GM12878 (cell line): ENCODE data around the gene AMBP.

Experiments
- CHD2 ChIP-seq: IDR thresholded peaks from 2 replicates; pipeline ENCODE4 v1.6.1; 2011; ENCODE audit warnings: low read depth, low read length, improper control_type of control experiment, borderline replicate concordance
- CHD4 ChIP-seq: fragments of 200-600 bp; sonication (generic); IDR thresholded peaks from 2 replicates; pipeline ENCODE4 v1.6.1; 2016; ENCODE audit warnings: mild to moderate bottlenecking
- CTCF ChIP-seq, 3 experiments: IDR thresholded peaks in 2 of 3; conservative IDR thresholded peaks in 1 of 3; 2 replicates each; pipeline ENCODE4 v1.5.1; 2011; ENCODE audit warnings: low read depth in 3 of 3, low read length in 3 of 3, mild to moderate bottlenecking in 3 of 3, control low read depth in 2 of 3, moderate library complexity in 2 of 3, inconsistent platforms in 1 of 3, mixed read lengths in 1 of 3; ENCODE audit not compliant: control insufficient read depth in 2 of 3, insufficient read depth in 1 of 3; ENCODE audit errors: extremely low read depth in 1 of 3
- EZH2 ChIP-seq: IDR thresholded peaks from 2 replicates; pipeline ENCODE4 v1.6.1; 2012; ENCODE audit warnings: low read depth, mild to moderate bottlenecking, control low read depth, inconsistent platforms, low read length, borderline replicate concordance; ENCODE audit not compliant: control insufficient read depth
- MXI1 ChIP-seq: fragments of 150-350 bp; IDR thresholded peaks from 2 replicates; pipeline ENCODE4 v1.6.1; 2011; ENCODE audit warnings: low read depth, mild to moderate bottlenecking, inconsistent platforms, low read length, improper control_type of control experiment
- NFYB ChIP-seq: IDR thresholded peaks from 2 replicates; pipeline ENCODE4 v1.6.1; 2011; ENCODE audit warnings: low read depth, mild to moderate bottlenecking, low read length, improper control_type of control experiment, moderate library complexity; ENCODE audit not compliant: insufficient read depth
- PKNOX1 ChIP-seq: fragments of 450-650 bp; IDR thresholded peaks from 2 replicates; pipeline ENCODE4 v1.6.1; 2016; ENCODE audit warnings: mild to moderate bottlenecking
- RAD21 ChIP-seq: IDR thresholded peaks from 2 replicates; pipeline ENCODE4 v1.6.1; 2011; ENCODE audit warnings: mild to moderate bottlenecking, low read depth, low read length, moderate library complexity; ENCODE audit not compliant: insufficient read depth
- RCOR1 ChIP-seq: conservative IDR thresholded peaks from 2 replicates; pipeline ENCODE4 v1.6.1; 2012; ENCODE audit warnings: low read depth, low read length, improper control_type of control experiment
- SMC3 ChIP-seq: IDR thresholded peaks from 2 replicates; pipeline ENCODE4 v1.6.1; 2011; ENCODE audit warnings: low read length, improper control_type of control experiment, borderline replicate concordance
- USF1 ChIP-seq: IDR thresholded peaks from 2 replicates; pipeline ENCODE4 v1.6.1; 2011; ENCODE audit warnings: borderline replicate concordance, low read depth, mild to moderate bottlenecking, moderate library complexity, mixed read lengths, low read length; ENCODE audit not compliant: insufficient read depth; ENCODE audit errors: extremely low read length
- USF2 ChIP-seq: IDR thresholded peaks from 2 replicates; pipeline ENCODE4 v1.6.1; 2011; ENCODE audit warnings: low read depth, low read length, improper control_type of control experiment, borderline replicate concordance

- TF ChIP-seq SMC3 (no peak), RCOR1 (no peak), USF1 (no peak), USF2 (no peak), CHD4 (no peak), MXI1 (no peak), CTCF (IDR thresholded peaks at IDR 0.05 in 2 of 3, conservative IDR thresholded peaks at IDR 0.05 in 1 of 3; ENCODE audit: control insufficient read depth in 2 of 3, extremely low read depth in 1 of 3, insufficient read depth in 1 of 3, low read depth in 3 of 3, low read length in 3 of 3) (no peak), CHD2 (no peak), EZH2 (no peak), NFYB (no peak), RAD21 (no peak), PKNOX1 (no peak)
Observed at GRCh38 chr9:114023961-114024360, 54.1 kb downstream of the AMBP start.
